A673 (cell line): ENCODE measurements around the gene LRRC47.

Experiments used
- CTCF ChIP-seq: fragments of 300-800, 200-600 bp; sonication (generic); conservative IDR thresholded peaks from 2 replicates; pipeline ENCODE4 v1.5.1; 2017; ENCODE audit warnings: low read depth, mild to moderate bottlenecking, antibody characterized with exemption, low read length, moderate library complexity, mixed read lengths
- EZH2 ChIP-seq: fragments of 200-600 bp; sonication (generic); IDR thresholded peaks from 2 replicates; pipeline ENCODE4 v1.6.1; 2017; ENCODE audit warnings: borderline replicate concordance, low read depth, mild to moderate bottlenecking, mixed read lengths, antibody characterized with exemption, low read length; ENCODE audit not compliant: poor library complexity, severe bottlenecking

GRCh38 chr1:3837685-3838084, 41.4 kb upstream of the LRRC47 start:
- TF ChIP-seq CTCF (no peak), EZH2 (no peak)
